ENCODE measurements around the gene ADCYAP1R1. TPM values are rescaled to one million over a fixed set of nuclear protein-coding genes. Genes with fewer than 3 reads are reported as not detected.
A peak's percentile ranks its signal among the peaks of the same experiment; 100 is the strongest.

The ADCYAP1R1 gene
- total RNA-seq, 4 donors from 2014 or later, result 3.1 to 22.0 (median 6.7) TPM

DNA sequence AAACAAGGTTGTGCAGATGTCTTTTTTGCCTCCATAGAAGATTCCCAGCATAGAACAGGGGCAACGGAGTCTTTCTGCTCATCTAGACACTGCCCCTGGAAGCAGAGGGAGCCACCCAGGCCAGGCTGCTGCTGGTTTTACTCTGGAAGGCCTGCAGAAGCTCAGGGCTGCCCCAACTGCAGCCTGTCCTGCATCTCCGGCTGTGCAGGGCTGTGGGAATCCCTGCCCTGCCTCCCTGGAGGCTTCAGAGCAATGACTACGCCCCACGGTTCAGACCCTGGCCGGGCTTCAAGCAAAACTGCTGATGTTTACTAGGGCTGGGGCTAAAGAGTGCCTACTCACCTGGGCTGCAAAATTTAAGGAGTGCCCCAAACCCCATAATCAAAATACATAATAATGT lies 44.5 kb upstream of the ADCYAP1R1 start:
- TF ChIP-seq, protein P1, sequence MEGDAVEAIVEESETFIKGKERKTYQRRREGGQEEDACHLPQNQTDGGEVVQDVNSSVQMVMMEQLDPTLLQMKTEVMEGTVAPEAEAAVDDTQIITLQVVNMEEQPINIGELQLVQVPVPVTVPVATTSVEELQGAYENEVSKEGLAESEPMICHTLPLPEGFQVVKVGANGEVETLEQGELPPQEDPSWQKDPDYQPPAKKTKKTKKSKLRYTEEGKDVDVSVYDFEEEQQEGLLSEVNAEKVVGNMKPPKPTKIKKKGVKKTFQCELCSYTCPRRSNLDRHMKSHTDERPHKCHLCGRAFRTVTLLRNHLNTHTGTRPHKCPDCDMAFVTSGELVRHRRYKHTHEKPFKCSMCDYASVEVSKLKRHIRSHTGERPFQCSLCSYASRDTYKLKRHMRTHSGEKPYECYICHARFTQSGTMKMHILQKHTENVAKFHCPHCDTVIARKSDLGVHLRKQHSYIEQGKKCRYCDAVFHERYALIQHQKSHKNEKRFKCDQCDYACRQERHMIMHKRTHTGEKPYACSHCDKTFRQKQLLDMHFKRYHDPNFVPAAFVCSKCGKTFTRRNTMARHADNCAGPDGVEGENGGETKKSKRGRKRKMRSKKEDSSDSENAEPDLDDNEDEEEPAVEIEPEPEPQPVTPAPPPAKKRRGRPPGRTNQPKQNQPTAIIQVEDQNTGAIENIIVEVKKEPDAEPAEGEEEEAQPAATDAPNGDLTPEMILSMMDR (IDR thresholded peaks at IDR 0.05), result no peak
- TF ChIP-seq POLR2A (IDR thresholded peaks at IDR 0.05), result no peak
- no peaks in the 10 kb centered on the region for H3K4me1 ChIP-seq

DNA sequence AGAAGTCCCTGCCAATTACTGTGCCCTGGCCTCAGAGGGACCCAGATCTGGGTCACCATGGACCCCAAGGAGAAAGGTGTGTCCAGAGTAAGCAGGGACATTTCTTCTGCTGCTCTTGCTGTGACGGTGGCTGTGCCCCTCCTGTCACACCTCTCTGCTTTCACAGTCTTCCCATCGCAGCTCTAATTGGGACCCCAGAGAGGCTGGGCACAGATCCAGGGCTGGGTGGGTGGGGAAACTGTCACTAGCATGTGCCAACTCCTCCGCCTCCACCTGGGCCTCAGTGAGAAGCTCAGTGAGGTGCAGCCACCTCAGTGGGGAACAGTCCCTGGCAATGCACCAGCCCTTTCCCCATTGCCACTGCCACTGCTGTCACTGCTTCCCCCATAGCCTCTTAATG lies 37.3 kb upstream of the ADCYAP1R1 start:
- TF ChIP-seq, protein P1 (IDR thresholded peaks at IDR 0.05), result no peak
- TF ChIP-seq POLR2A (IDR thresholded peaks at IDR 0.05), result no peak
- intact Hi-C loops (cut with DNase I; ENCODE audit: low total_unique reads), result no loop called here

More for the DNA sequence above, 44.5 kb upstream of the ADCYAP1R1 start:
- Histone ChIP-seq H3K4me3 (no peak overlapping the region), H3K27me3 (no peaks in the 10 kb centered on the region), H3K36me3 (no peaks in the 10 kb centered on the region), H3K27ac (peak overlapping the region in 1 of 2 donors; percentile 29), H3K9me3 (no peaks in the 10 kb centered on the region)
- intact Hi-C loops (cut with DNase I; ENCODE audit: low total_unique reads), result no loop called here
- no peak for DNase-seq

DNA sequence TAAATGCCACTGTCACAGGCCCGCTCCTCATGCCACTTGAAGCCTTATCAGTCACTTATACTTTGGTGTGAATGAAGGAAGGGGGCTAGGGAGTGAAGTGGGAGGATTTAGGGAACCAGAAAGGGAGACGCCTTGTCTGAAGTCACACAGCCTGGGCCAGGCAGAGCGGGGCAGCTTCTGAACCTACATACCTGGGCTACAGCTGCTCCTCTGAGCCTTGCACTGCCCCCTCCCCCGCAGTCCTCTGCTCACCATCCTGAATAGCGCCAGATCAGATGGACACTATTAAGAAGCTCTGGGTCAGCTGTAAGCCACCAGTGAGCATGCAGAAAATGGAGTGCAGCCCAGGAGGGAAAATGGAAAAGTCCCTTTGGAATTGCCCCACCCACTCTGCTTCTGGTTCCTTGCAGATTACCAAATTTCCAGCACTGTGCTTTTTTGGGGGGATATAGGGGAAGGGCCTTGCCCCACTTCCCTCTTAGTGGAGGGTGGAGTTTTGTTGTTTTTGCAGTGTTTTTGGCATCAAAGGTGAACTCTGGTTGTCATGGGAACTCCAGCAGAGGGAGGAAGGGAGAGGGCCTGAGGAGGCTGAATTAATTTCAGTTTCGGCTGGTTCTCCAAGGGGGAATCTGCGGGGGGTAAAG lies 35.0 kb upstream of the ADCYAP1R1 start:
- DNase-seq, result no peak
- intact Hi-C loops (cut with DNase I; ENCODE audit: low total_unique reads), result no loop called here
- H3K36me3 ChIP-seq, result no peaks in the 10 kb centered on the region
- no peak overlapping the region for H3K4me3 ChIP-seq
- H3K27ac ChIP-seq, result no peak overlapping the region
- H3K9me3 ChIP-seq, result no peaks in the 10 kb centered on the region
- TF ChIP-seq POLR2A (IDR thresholded peaks at IDR 0.05), result no peak
- TF ChIP-seq, protein P1 (IDR thresholded peaks at IDR 0.05), result no peak
- H3K4me1 ChIP-seq, result no peaks in the 10 kb centered on the region
- no peaks in the 10 kb centered on the region for H3K27me3 ChIP-seq

More for the DNA sequence above, 37.3 kb upstream of the ADCYAP1R1 start:
- no peak overlapping the region for H3K27ac ChIP-seq
- H3K4me1 ChIP-seq, result no peaks in the 10 kb centered on the region
- no peaks in the 10 kb centered on the region for H3K9me3 ChIP-seq
- no peak overlapping the region for H3K4me3 ChIP-seq
- no peaks in the 10 kb centered on the region for H3K27me3 ChIP-seq
- no peak for DNase-seq
- no peaks in the 10 kb centered on the region for H3K36me3 ChIP-seq

DNA sequence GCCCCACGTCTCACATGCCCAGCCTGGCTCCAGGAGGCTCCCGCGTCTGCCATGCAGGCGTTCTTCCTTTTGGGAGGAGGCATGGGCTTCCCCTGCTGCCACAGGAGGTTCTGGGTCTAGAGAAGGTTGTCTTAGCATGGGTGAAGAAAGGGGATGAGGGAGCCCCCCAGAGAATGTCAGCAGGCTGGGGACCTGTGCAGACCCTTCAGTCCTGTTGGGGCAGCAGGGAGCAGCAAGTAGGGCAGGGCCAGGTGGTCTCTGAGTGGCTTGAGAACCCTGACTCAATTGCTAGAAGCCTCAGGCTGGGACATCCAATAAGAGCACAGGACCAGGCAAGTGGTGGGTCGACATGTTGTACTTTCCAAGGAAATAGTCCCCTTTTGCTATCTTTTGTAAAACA lies 34.4 kb upstream of the ADCYAP1R1 start:
- H3K36me3 ChIP-seq, result no peaks in the 10 kb centered on the region
- H3K4me1 ChIP-seq, result no peaks in the 10 kb centered on the region
- no peaks in the 10 kb centered on the region for H3K27me3 ChIP-seq
- H3K27ac ChIP-seq, result no peak overlapping the region
- no peak for DNase-seq
- intact Hi-C loops (cut with DNase I; ENCODE audit: low total_unique reads), result no loop called here
- TF ChIP-seq POLR2A (IDR thresholded peaks at IDR 0.05), result no peak
- TF ChIP-seq, protein P1 (IDR thresholded peaks at IDR 0.05), result no peak
- no peaks in the 10 kb centered on the region for H3K9me3 ChIP-seq
- H3K4me3 ChIP-seq, result no peak overlapping the region

DNA sequence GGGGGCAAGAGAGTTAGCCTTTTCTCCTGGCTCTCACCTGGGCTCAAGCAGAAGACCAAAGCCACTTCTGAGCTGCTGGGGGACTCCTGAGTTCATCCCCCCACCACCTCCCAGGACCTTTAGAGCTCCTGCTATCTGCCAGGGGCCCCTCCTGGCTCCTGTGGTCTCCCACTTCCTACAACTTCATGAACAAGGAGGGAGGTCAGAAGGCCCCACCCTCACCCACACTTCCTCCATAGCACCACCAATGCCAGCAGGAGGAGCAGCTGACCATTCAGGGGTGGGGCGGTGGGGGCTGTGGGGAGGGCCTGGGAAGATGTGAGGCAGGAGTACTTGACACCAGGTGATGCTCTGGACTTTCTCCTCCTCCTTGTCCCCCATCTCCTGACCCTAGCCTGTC lies 32.6 kb upstream of the ADCYAP1R1 start:
- DNase-seq, result no peak
- Histone ChIP-seq H3K9me3 (no peaks in the 10 kb centered on the region), H3K27me3 (no peaks in the 10 kb centered on the region), H3K4me3 (no peak overlapping the region), H3K4me1 (no peaks in the 10 kb centered on the region), H3K36me3 (no peaks in the 10 kb centered on the region), H3K27ac (no peak overlapping the region)
- TF ChIP-seq, protein P1 (IDR thresholded peaks at IDR 0.05), result no peak
- no peak for TF ChIP-seq POLR2A (IDR thresholded peaks at IDR 0.05)
- intact Hi-C loops (cut with DNase I; ENCODE audit: low total_unique reads), result no loop called here
